NAMALWA (cell line): ENCODE results near the gene KIAA0825.
"Not testable (repeated sequence)": the region's sequence is repeated elsewhere in the genome, so short reads cannot be mapped to it uniquely, and the experiment has no call there.

Experiments
- DNase-seq: peaks from one replicate; pipeline ENCODE4 v3.0.0-alpha.2; 2015; ENCODE audit warnings: low spot score

The KIAA0825 gene

GRCh38 chr5:94577466-94578245 lies 40.7 kb downstream of the KIAA0825 start:
- DNase-seq, result no peak

- no peak for DNase-seq
Measured at GRCh38 chr5:94575196-94575595, 43.2 kb downstream of the KIAA0825 start.

GRCh38 chr5:94573349-94573748 lies 45.1 kb downstream of the KIAA0825 start:
- not testable (repeated sequence) for DNase-seq

GRCh38 chr5:94571415-94571814 lies 47.0 kb downstream of the KIAA0825 start:
- no peak for DNase-seq

- DNase-seq, result no peak
Measured at GRCh38 chr5:94564812-94565211, 53.6 kb downstream of the KIAA0825 start.

- DNase-seq, result no peak
Measured at GRCh38 chr5:94562327-94562971, 56.0 kb downstream of the KIAA0825 start.

GRCh38 chr5:94558028-94558427 lies 60.4 kb downstream of the KIAA0825 start:
- no peak for DNase-seq

GRCh38 chr5:94551858-94552257 lies 66.5 kb downstream of the KIAA0825 start:
- DNase-seq, result no peak

- no peak for DNase-seq
Measured at GRCh38 chr5:94545870-94546625, 72.4 kb downstream of the KIAA0825 start.

GRCh38 chr5:94544875-94545547 lies 73.4 kb downstream of the KIAA0825 start:
- no peak for DNase-seq

GRCh38 chr5:94544031-94544650 lies 74.3 kb downstream of the KIAA0825 start:
- DNase-seq, result peak; percentile 48

GRCh38 chr5:94540856-94541494 lies 77.4 kb downstream of the KIAA0825 start:
- DNase-seq, result no peak

- no peak for DNase-seq
Measured at GRCh38 chr5:94538260-94538659, 80.1 kb downstream of the KIAA0825 start.

GRCh38 chr5:94526706-94527105 lies 91.7 kb downstream of the KIAA0825 start:
- no peak for DNase-seq

GRCh38 chr5:94524841-94525697 lies 93.3 kb downstream of the KIAA0825 start:
- peak; percentile 68 for DNase-seq

- no peak for DNase-seq
Measured at GRCh38 chr5:94523018-94523417, 95.4 kb downstream of the KIAA0825 start.

GRCh38 chr5:94522117-94522516 lies 96.3 kb downstream of the KIAA0825 start:
- DNase-seq, result no peak

GRCh38 chr5:94517490-94518488 lies 100.6 kb downstream of the KIAA0825 start:
- no peak for DNase-seq

- no peak for DNase-seq
Measured at GRCh38 chr5:94516148-94516547, 102.3 kb downstream of the KIAA0825 start.
